A549 (cell line): ENCODE measurements around the gene PPP4R3A. TPM values are rescaled to one million over a fixed set of nuclear protein-coding genes. Genes with fewer than 3 reads are reported as not detected.

Experiments used
- ATAC-seq, 2 experiments: fragments of 200-7000 bp in 1 of 2; fragments of >200 bp in 1 of 2; cut with Nextera tagmentation in 1 of 2; cut with Tn5 transposase in 1 of 2; 3 replicates each; pipeline versions ENCODE4 v1.8.0 to v1.9.1; 2018 to 2020; ENCODE audit warnings: mild to moderate bottlenecking in 1 of 2, moderate library complexity in 1 of 2
- CTCF ChIA-PET: fragments of 300-600 bp; sonication (Branson Sonifier 250); formaldehyde crosslinking; extraction: SDS; loops from one replicate; lab custom pipeline; 2021; ENCODE audit warnings: antibody characterized with exemption, inconsistent platforms; lab: Yijun Ruan, JAX
- POLR2A ChIA-PET: fragments of 350-600 bp; formaldehyde crosslinking; extraction: SDS; loops from one replicate; lab custom pipeline; 2021; ENCODE audit warnings: antibody characterized with exemption, inconsistent platforms; lab: Yijun Ruan, JAX
- DNase-seq, 2 experiments: peaks; one replicate each; pipeline versions ENCODE4 v3.0.0 to v3.0.0-alpha.2; 2011 to 2016; ENCODE audit warnings: low read depth in 1 of 2, low spot score in 1 of 2
- FAIRE-seq: peaks from 2 replicates; lab custom pipeline; 2011; peaks lifted over from hg19 to GRCh38; lab: Jason Lieb, UNC
- H3K27ac ChIP-seq, 2 experiments: fragments of >200 bp; sonication (Bioruptor Twin); formaldehyde crosslinking; 3 replicates each; pipeline ENCODE4 v1.5.1; 2016 to 2017
- H3K4me1 ChIP-seq: fragments of >200 bp; sonication (Bioruptor Twin); formaldehyde crosslinking; 3 replicates; pipeline ENCODE4 v1.6.1; 2016
- H3K4me2 ChIP-seq: fragments of >200 bp; sonication (Bioruptor Twin); formaldehyde crosslinking; 3 replicates; pipeline ENCODE4 v1.6.1; 2016
- H3K4me3 ChIP-seq: fragments of >200 bp; sonication (Bioruptor Twin); formaldehyde crosslinking; 3 replicates; pipeline ENCODE4 v1.5.1; 2016
- H3K9me3 ChIP-seq: fragments of >200 bp; sonication (Bioruptor Twin); formaldehyde crosslinking; 3 replicates; pipeline ENCODE4 v1.6.1; 2016
- BHLHE40 ChIP-seq: IDR thresholded peaks from 2 replicates; pipeline ENCODE4 v1.6.1; 2012; ENCODE audit warnings: low read depth, low read length, inconsistent platforms
- CBX2 ChIP-seq: fragments of 200-600 bp; sonication (generic); IDR thresholded peaks from 2 replicates; pipeline ENCODE4 v1.6.1; 2016; ENCODE audit warnings: low read depth, mild to moderate bottlenecking, borderline replicate concordance
- CBX8 ChIP-seq: fragments of 200-600 bp; sonication (generic); IDR thresholded peaks from 2 replicates; pipeline ENCODE4 v1.6.1; 2016
- CHD2 ChIP-seq: fragments of 150-350 bp; IDR thresholded peaks from 2 replicates; pipeline ENCODE4 v1.6.1; 2014; ENCODE audit warnings: low read length; ENCODE audit not compliant: partially characterized antibody
- EHF ChIP-seq: fragments of 250-450 bp; sonication (Bioruptor Pico); IDR thresholded peaks from 2 replicates; pipeline ENCODE4 v1.5.0; 2020; ENCODE audit warnings: mild to moderate bottlenecking
- EP300 ChIP-seq, 2 experiments: fragments of >200 bp; sonication (Bioruptor Twin); formaldehyde crosslinking; IDR thresholded peaks; 2 replicates in 1 of 2; 3 replicates in 1 of 2; pipeline ENCODE4 v1.6.1; 2016 to 2017
- ESRRA ChIP-seq: fragments of 150-350 bp; IDR thresholded peaks from 2 replicates; pipeline ENCODE4 v1.6.1; 2014; ENCODE audit warnings: mild to moderate bottlenecking, low read length, borderline replicate concordance
- HDAC2 ChIP-seq: fragments of 200-600 bp; sonication (generic); IDR thresholded peaks from 2 replicates; pipeline ENCODE4 v1.6.1; 2016
- HEYL ChIP-seq: fragments of 250-450 bp; sonication (Bioruptor Pico); IDR thresholded peaks from 2 replicates; pipeline ENCODE4 v1.8.0; 2021; ENCODE audit warnings: mild to moderate bottlenecking, moderate library complexity
- HOXA7 ChIP-seq: fragments of 250-450 bp; sonication (Bioruptor Pico); IDR thresholded peaks from 2 replicates; pipeline ENCODE4 v1.5.0; 2020; ENCODE audit warnings: mild to moderate bottlenecking, moderate library complexity
- HOXB13 ChIP-seq: fragments of 250-450 bp; sonication (Bioruptor Pico); IDR thresholded peaks from 2 replicates; pipeline ENCODE4 v1.5.0; 2020; ENCODE audit warnings: low read depth, mild to moderate bottlenecking, moderate library complexity
- KDM1A ChIP-seq: fragments of 200-600 bp; sonication (generic); IDR thresholded peaks from 2 replicates; pipeline ENCODE4 v1.6.1; 2016; ENCODE audit warnings: low read depth, mild to moderate bottlenecking
- MAZ ChIP-seq: fragments of 150-350 bp; IDR thresholded peaks from 2 replicates; pipeline ENCODE4 v1.6.1; 2014; ENCODE audit warnings: antibody characterized with exemption, low read depth, low read length, borderline replicate concordance
- MYC ChIP-seq: IDR thresholded peaks from 2 replicates; pipeline ENCODE4 v1.6.1; 2012; ENCODE audit warnings: mild to moderate bottlenecking, inconsistent platforms, low read length, improper control_type of control experiment, borderline replicate concordance
- NFE2L2 ChIP-seq: fragments of 150-350 bp; conservative IDR thresholded peaks from 2 replicates; pipeline ENCODE4 v1.6.1; 2014; ENCODE audit warnings: low read length
- NR3C1 ChIP-seq: fragments of >200 bp; sonication (Bioruptor Twin); formaldehyde crosslinking; IDR thresholded peaks from 3 replicates; pipeline ENCODE4 v1.6.1; 2017
- POLR2A ChIP-seq: IDR thresholded peaks from 2 replicates; pipeline ENCODE4 v1.6.1; 2012; ENCODE audit warnings: mild to moderate bottlenecking, low read length
- POLR2AphosphoS2 ChIP-seq: conservative IDR thresholded peaks from 2 replicates; pipeline ENCODE4 v1.6.1; 2012; ENCODE audit warnings: low read length, improper control_type of control experiment, inconsistent platforms
- RCOR1 ChIP-seq: fragments of 150-350 bp; IDR thresholded peaks from 2 replicates; pipeline ENCODE4 v1.6.1; 2014; ENCODE audit warnings: antibody characterized with exemption, low read length, low read depth
- RNF2 ChIP-seq: fragments of 200-600 bp; sonication (generic); IDR thresholded peaks from 2 replicates; pipeline ENCODE4 v1.6.1; 2016; ENCODE audit warnings: low read depth, mild to moderate bottlenecking, antibody characterized with exemption, moderate library complexity, borderline replicate concordance
- TP53 ChIP-seq: fragments of 250-450 bp; sonication (Bioruptor Pico); IDR thresholded peaks from 2 replicates; pipeline ENCODE4 v1.5.0; 2021; ENCODE audit warnings: mild to moderate bottlenecking, moderate library complexity
- USF2 ChIP-seq: fragments of 450-650 bp; IDR thresholded peaks from 2 replicates; pipeline ENCODE4 v1.6.1; 2014; ENCODE audit warnings: antibody characterized with exemption
- ZNF302 ChIP-seq: fragments of 250-450 bp; sonication (Bioruptor Pico); IDR thresholded peaks from 2 replicates; pipeline ENCODE4 v1.9.0; 2021; ENCODE audit warnings: inconsistent platforms, mild to moderate bottlenecking, moderate library complexity
- WGBS: methylation state at CpG from one replicate; pipeline ENCODE4 v1.1.6; 2017; ENCODE audit errors: missing lambda C conversion rate; 5-methylcytosine and 5-hydroxymethylcytosine counted together
- polyA plus RNA-seq, 4 experiments: library from polyadenylated mRNA; depleted of rRNA in 3 of 4; stranded (reverse); fragments of >200 nt; fragmentation: RNase III in 1 of 4; extraction: RNeasy Plus Mini Kit Qiagen cat#74134 plus additional on column Dnase treatment in 1 of 4; gene quantifications; 2 replicates in 3 of 4; 3 replicates in 1 of 4; pipeline ENCODE4 v1.2.3, GENCODE V29; 2011 to 2017
- TF ChIP-seq, protein P1 (sequence below): IDR thresholded peaks from 2 replicates; pipeline ENCODE4 v1.6.1; 2012; ENCODE audit warnings: low read depth, borderline replicate concordance
- TF ChIP-seq, protein P2 (sequence below): fragments of 200-600 bp; sonication (generic); IDR thresholded peaks from 2 replicates; pipeline ENCODE4 v1.6.1; 2016; ENCODE audit warnings: antibody characterized with exemption, mild to moderate bottlenecking, moderate library complexity

The PPP4R3A gene
- polyA plus RNA-seq, 2 of the 4 experiments (the other 2 are of a cell fraction), result 69.5 to 83.6 TPM

DNA sequence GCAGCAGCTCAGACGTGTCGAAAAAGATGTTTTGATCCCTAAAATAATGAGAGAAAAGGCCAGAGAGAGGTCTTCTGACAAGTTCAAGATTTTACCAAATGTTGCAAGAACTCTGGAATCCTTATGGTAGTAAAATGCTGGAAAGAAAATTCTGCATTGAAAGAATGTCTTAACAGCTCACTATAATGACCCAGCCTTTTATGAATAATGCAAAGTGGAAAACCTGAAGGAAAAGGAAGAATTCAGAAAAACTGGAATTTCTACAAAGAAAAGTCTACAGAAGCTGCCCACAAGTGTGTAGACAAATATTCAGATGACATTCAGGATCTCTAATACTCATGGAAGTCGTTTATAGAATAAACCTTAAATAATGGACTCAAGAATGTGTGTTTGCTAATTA is 90.7 kb downstream of the PPP4R3A start:
- H3K27ac ChIP-seq, result no peak overlapping the region
- TF ChIP-seq ESRRA (no peak), CBX2 (no peak), HDAC2 (no peak), BHLHE40 (no peak), RNF2 (no peak), EP300 (IDR thresholded peaks at IDR 0.05) (no peak), TP53 (CRISPR knock-in tag) (no peak), NFE2L2 (no peak), HOXA7 (CRISPR knock-in tag) (no peak), HEYL (CRISPR knock-in tag) (no peak), CBX8 (no peak), EHF (CRISPR knock-in tag) (no peak), NR3C1 (no peak)
- TF ChIP-seq, protein P1, sequence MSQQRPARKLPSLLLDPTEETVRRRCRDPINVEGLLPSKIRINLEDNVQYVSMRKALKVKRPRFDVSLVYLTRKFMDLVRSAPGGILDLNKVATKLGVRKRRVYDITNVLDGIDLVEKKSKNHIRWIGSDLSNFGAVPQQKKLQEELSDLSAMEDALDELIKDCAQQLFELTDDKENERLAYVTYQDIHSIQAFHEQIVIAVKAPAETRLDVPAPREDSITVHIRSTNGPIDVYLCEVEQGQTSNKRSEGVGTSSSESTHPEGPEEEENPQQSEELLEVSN, result no peak
- CTCF ChIA-PET, result interaction anchor here (0.7 to 5.6 kb wide), 8 partner anchors 10 to 116 kb away, joined by 3 to 64 read pairs (median 4); no protein-coding TSS in a partner anchor
- WGBS, result 21% methylated on average over 3 of the region's 3 CpGs
- no peaks in the 10 kb centered on the region for H3K9me3 ChIP-seq
- no peak overlapping the region for H3K4me3 ChIP-seq
- no peak overlapping the region for H3K4me2 ChIP-seq
- FAIRE-seq, result no peak
- POLR2A ChIA-PET, result no interaction called here
- ATAC-seq, result no peak
- DNase-seq, result no peak
- H3K4me1 ChIP-seq, result peaks cover 12% of the 10 kb centered on the region

GRCh38 chr14:91419044-91419397 is 91.1 kb downstream of the PPP4R3A start:
- ChIA-PET CTCF (interaction anchor here (0.7 to 5.6 kb wide), 14 partner anchors 10 to 242 kb away, joined by 3 to 64 read pairs (median 4); no protein-coding TSS in a partner anchor), POLR2A (interaction anchor here (1.1 to 2.2 kb wide), 2 partner anchors 92 to 95 kb away, joined by 5 read pairs; no protein-coding TSS in a partner anchor)
- Histone ChIP-seq H3K4me1 (peaks cover 12% of the 10 kb centered on the region), H3K9me3 (no peaks in the 10 kb centered on the region), H3K4me2 (peak overlapping the region; percentile 95), H3K27ac (no peak overlapping the region), H3K4me3 (no peak overlapping the region)
- 63% methylated on average over 12 of the region's 12 CpGs for WGBS
- DNase-seq, result no peak
- TF ChIP-seq TP53 (CRISPR knock-in tag) (no peak), EHF (CRISPR knock-in tag) (no peak), NFE2L2 (no peak), EP300 (IDR thresholded peaks at IDR 0.05) (no peak), USF2 (no peak), POLR2AphosphoS2 (no peak), RNF2 (no peak), CHD2 (no peak), KDM1A (no peak), ZNF302 (no peak), MAZ (no peak), HOXB13 (CRISPR knock-in tag) (no peak), POLR2A (no peak), MYC (no peak), RCOR1 (no peak)
- TF ChIP-seq, protein P2, sequence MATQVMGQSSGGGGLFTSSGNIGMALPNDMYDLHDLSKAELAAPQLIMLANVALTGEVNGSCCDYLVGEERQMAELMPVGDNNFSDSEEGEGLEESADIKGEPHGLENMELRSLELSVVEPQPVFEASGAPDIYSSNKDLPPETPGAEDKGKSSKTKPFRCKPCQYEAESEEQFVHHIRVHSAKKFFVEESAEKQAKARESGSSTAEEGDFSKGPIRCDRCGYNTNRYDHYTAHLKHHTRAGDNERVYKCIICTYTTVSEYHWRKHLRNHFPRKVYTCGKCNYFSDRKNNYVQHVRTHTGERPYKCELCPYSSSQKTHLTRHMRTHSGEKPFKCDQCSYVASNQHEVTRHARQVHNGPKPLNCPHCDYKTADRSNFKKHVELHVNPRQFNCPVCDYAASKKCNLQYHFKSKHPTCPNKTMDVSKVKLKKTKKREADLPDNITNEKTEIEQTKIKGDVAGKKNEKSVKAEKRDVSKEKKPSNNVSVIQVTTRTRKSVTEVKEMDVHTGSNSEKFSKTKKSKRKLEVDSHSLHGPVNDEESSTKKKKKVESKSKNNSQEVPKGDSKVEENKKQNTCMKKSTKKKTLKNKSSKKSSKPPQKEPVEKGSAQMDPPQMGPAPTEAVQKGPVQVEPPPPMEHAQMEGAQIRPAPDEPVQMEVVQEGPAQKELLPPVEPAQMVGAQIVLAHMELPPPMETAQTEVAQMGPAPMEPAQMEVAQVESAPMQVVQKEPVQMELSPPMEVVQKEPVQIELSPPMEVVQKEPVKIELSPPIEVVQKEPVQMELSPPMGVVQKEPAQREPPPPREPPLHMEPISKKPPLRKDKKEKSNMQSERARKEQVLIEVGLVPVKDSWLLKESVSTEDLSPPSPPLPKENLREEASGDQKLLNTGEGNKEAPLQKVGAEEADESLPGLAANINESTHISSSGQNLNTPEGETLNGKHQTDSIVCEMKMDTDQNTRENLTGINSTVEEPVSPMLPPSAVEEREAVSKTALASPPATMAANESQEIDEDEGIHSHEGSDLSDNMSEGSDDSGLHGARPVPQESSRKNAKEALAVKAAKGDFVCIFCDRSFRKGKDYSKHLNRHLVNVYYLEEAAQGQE, result no peak
- TF ChIP-seq, all 56 proteins: peak for 0
- ATAC-seq (no peak), FAIRE-seq (no peak)
